Endothelial cell of umbilical vein (primary cell): ENCODE results near the gene FHIT. TPM values are rescaled to one million over a fixed set of nuclear protein-coding genes. Genes with fewer than 3 reads are reported as not detected.

Experiments
- BruUV-seq: library from RNA; stranded (reverse); fragments of 400-500 nt; replicated peaks from 2 replicates; lab custom pipeline; 2021; lab: Mats Ljungman, UMichigan
- CTCF ChIA-PET: fragments of 300-600, 350-600 bp; sonication (Branson Sonifier 250); formaldehyde crosslinking; loops from one replicate; lab custom pipeline; 2021; ENCODE audit warnings: antibody characterized with exemption, inconsistent platforms; lab: Charles Lee
- POLR2A ChIA-PET: fragments of 300-600, 350-600 bp; sonication (Branson Sonifier 250); formaldehyde crosslinking; loops from one replicate; lab custom pipeline; 2021; ENCODE audit warnings: antibody characterized with exemption, inconsistent platforms; lab: Charles Lee
- DNase-seq: peaks from one replicate; pipeline ENCODE4 v3.0.0-alpha.2; 2011; ENCODE audit warnings: low read depth, low spot score
- FAIRE-seq: peaks from 2 replicates; lab custom pipeline; 2011; peaks lifted over from hg19 to GRCh38; lab: Jason Lieb, UNC
- H2AFZ ChIP-seq: 2 replicates; pipeline ENCODE4 v1.6.0; 2012; ENCODE audit warnings: low read depth, low read length, control low read depth, inconsistent platforms
- H3K27ac ChIP-seq: 2 replicates; pipeline ENCODE4 v1.5.1; 2011; ENCODE audit warnings: low read depth, mild to moderate bottlenecking, control low read depth, low read length, moderate library complexity; ENCODE audit not compliant: insufficient read depth
- H3K27me3 ChIP-seq, 2 experiments: 2 replicates each; pipeline versions ENCODE4 v1.6.0 to v1.6.1; 2011; ENCODE audit warnings: low read length in 2 of 2, mixed read lengths in 1 of 2; ENCODE audit not compliant: control insufficient read depth in 2 of 2, insufficient read depth in 2 of 2
- H3K36me3 ChIP-seq, 2 experiments: 2 replicates in 1 of 2; 3 replicates in 1 of 2; pipeline ENCODE4 v1.5.1; 2011; ENCODE audit warnings: low read length in 2 of 2, mild to moderate bottlenecking in 1 of 2, moderate library complexity in 1 of 2; ENCODE audit not compliant: control insufficient read depth in 2 of 2, insufficient read depth in 2 of 2; ENCODE audit errors: extremely low read depth in 1 of 2
- H3K4me1 ChIP-seq: 3 replicates; pipeline ENCODE4 v1.5.1; 2011; ENCODE audit warnings: mild to moderate bottlenecking, low read length; ENCODE audit not compliant: control insufficient read depth, insufficient read depth; ENCODE audit errors: extremely low read depth
- H3K4me2 ChIP-seq: 2 replicates; pipeline ENCODE4 v1.6.1; 2011; ENCODE audit warnings: low read length, control low read depth, mixed read lengths; ENCODE audit not compliant: insufficient read depth
- H3K4me3 ChIP-seq, 3 experiments: fragments of 200-600 bp in 1 of 3; sonication (generic), shearing (Covaris generic) in 1 of 3; replicated peaks in 1 of 3; 2 replicates each; pipeline ENCODE4 v1.5.1; 2011 to 2016; ENCODE audit warnings: control low read depth in 3 of 3, low read length in 3 of 3, mild to moderate bottlenecking in 2 of 3, inconsistent platforms in 1 of 3, low read depth in 1 of 3, moderate library complexity in 1 of 3; ENCODE audit not compliant: insufficient read depth in 1 of 3
- H3K79me2 ChIP-seq: 2 replicates; pipeline ENCODE4 v1.6.0; 2012; ENCODE audit warnings: low read length, inconsistent platforms; ENCODE audit not compliant: control insufficient read depth, insufficient read depth
- H3K9ac ChIP-seq: replicated peaks from 2 replicates; pipeline ENCODE3; 2011; ENCODE audit warnings: low read length, control low read depth; ENCODE audit not compliant: insufficient read depth; ENCODE audit errors: extremely low read depth
- H3K9me1 ChIP-seq: replicated peaks from 3 replicates; pipeline ENCODE4 v1.6.0; 2011; ENCODE audit warnings: mild to moderate bottlenecking, low read length; ENCODE audit not compliant: control insufficient read depth, insufficient read depth; ENCODE audit errors: extremely low read depth
- H3K9me3 ChIP-seq: replicated peaks from 2 replicates; pipeline ENCODE4 v1.5.1; 2012; ENCODE audit warnings: low read length, inconsistent platforms; ENCODE audit not compliant: control insufficient read depth, insufficient read depth
- H4K20me1 ChIP-seq: replicated peaks from 2 replicates; pipeline ENCODE3; 2011; ENCODE audit warnings: mild to moderate bottlenecking, low read length; ENCODE audit not compliant: control insufficient read depth, insufficient read depth; ENCODE audit errors: extremely low read depth
- EZH2 ChIP-seq: IDR thresholded peaks from 2 replicates; pipeline ENCODE4 v1.6.1; 2012; ENCODE audit warnings: borderline replicate concordance, low read depth, mild to moderate bottlenecking, moderate library complexity, low read length, inconsistent platforms; ENCODE audit not compliant: severe bottlenecking
- FOS ChIP-seq: IDR thresholded peaks from 2 replicates; pipeline ENCODE4 v1.6.1; 2011; ENCODE audit warnings: mild to moderate bottlenecking, low read length, moderate library complexity, borderline replicate concordance; ENCODE audit not compliant: insufficient read depth
- GATA2 ChIP-seq: IDR thresholded peaks from 2 replicates; pipeline ENCODE4 v1.7.0; 2011; ENCODE audit warnings: low read depth, mild to moderate bottlenecking, moderate library complexity, mixed read lengths, low read length; ENCODE audit not compliant: insufficient read length, insufficient read depth
- JUN ChIP-seq: IDR thresholded peaks from 2 replicates; pipeline ENCODE4 v1.6.1; 2011; ENCODE audit warnings: borderline replicate concordance, low read depth; ENCODE audit not compliant: insufficient read length, insufficient read depth
- MYC ChIP-seq: IDR thresholded peaks from one replicate; pipeline ENCODE4 v1.6.1; 2011; ENCODE audit warnings: mild to moderate bottlenecking, low read depth, low read length
- POLR2A ChIP-seq: IDR thresholded peaks from 2 replicates; pipeline ENCODE4 v1.6.1; 2012; ENCODE audit warnings: low read depth, mild to moderate bottlenecking, control low read depth, low read length
- POLR2AphosphoS5 ChIP-seq: IDR thresholded peaks from 2 replicates; pipeline ENCODE4 v1.6.1; 2012; ENCODE audit warnings: low read depth, mild to moderate bottlenecking, control low read depth, low read length, moderate library complexity; ENCODE audit not compliant: insufficient read depth
- dilution Hi-C: fragments of 300-500 bp; cut with MboI; formaldehyde crosslinking; loops from one replicate; pipeline ENCODE4 v1.15.0; 2019; ENCODE audit warnings: low sequenced_read_pairs; ENCODE audit not compliant: extremely low pct_ligation_motif_present
- intact Hi-C: fragments of 100-400 bp; cut with micrococcal nuclease; formaldehyde crosslinking; loops from one replicate; pipeline ENCODE4 v1.10.0; 2022
- polyA plus RNA-seq, 4 experiments: library from polyadenylated mRNA; depleted of rRNA in 3 of 4; stranded (reverse) in 3 of 4; unstranded in 1 of 4; fragments of >200 nt; gene quantifications; 2 replicates each; pipeline versions ENCODE4 v1.2.1 to v1.2.3, GENCODE V29; 2011 to 2012; ENCODE audit warnings: missing spikeins in 1 of 4
- total RNA-seq: library from RNA; stranded (reverse); gene quantifications from 2 replicates; pipeline ENCODE4 v1.2.3, GENCODE V29; 2021
- TF ChIP-seq, protein P1 (sequence below): IDR thresholded peaks from 2 replicates; pipeline ENCODE4 v1.6.1; 2011; ENCODE audit not compliant: insufficient read depth, insufficient read length
- TF ChIP-seq, protein P2 (sequence below), 2 donors: IDR thresholded peaks; 1 replicate in 1 of 2; 2 replicates in 1 of 2; pipeline ENCODE4 v1.5.1; 2011; ENCODE audit warnings: low read length in 2 of 2, mild to moderate bottlenecking in 2 of 2, moderate library complexity in 2 of 2, control low read depth in 1 of 2, inconsistent platforms in 1 of 2, low read depth in 1 of 2; ENCODE audit not compliant: insufficient read depth in 1 of 2; ENCODE audit errors: extremely low read depth in 1 of 2

FHIT gene
- total and polyA plus RNA-seq, 2 donors (not counting 3 experiments of a cell fraction or from before 2014, with no cell fraction given), result 0.47 to 2.2 TPM

DNA sequence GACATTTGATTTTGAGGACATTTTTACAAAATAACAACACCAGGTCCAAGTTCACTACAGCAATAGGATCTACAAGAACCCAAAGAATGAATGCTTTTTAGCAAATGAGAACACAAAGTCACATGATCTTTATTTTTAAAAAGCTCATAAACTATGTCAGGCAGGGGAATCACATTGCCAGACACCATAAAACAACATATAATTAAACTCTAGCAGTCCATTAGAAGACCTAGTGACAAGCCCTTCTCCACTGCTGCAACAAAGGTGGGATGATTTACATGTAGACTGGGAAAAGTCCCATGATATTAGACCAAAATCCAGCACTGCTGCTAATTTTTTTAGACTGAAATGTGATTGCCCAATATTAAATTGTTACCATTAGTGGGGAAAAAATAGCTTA is 92.6 kb downstream of the FHIT start:
- CTCF ChIA-PET, result no interaction called here
- dilution Hi-C loops, result no loop called here

More for the DNA sequence above, 92.6 kb downstream of the FHIT start:
- no peaks in the 10 kb centered on the region for H3K79me2 ChIP-seq
- H3K36me3 ChIP-seq, result no peaks in the 10 kb centered on the region
- H3K9ac ChIP-seq, result no peak overlapping the region
- H3K9me3 ChIP-seq, result no peaks in the 10 kb centered on the region
- no peak overlapping the region for H3K27ac ChIP-seq
- DNase-seq (no peak), FAIRE-seq (no peak)
- intact Hi-C loops, result no loop called here
- H3K27me3 ChIP-seq, result no peaks in the 10 kb centered on the region
- H2AFZ ChIP-seq, result no peak overlapping the region
- H3K4me3 ChIP-seq, result no peak overlapping the region
- no peaks in the 10 kb centered on the region for H4K20me1 ChIP-seq
- TF ChIP-seq MYC (no peak), POLR2A (no peak), FOS (no peak), JUN (no peak), EZH2 (no peak), POLR2AphosphoS5 (no peak), GATA2 (no peak)
- TF ChIP-seq, protein P1, sequence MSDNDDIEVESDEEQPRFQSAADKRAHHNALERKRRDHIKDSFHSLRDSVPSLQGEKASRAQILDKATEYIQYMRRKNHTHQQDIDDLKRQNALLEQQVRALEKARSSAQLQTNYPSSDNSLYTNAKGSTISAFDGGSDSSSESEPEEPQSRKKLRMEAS, result no peak
- TF ChIP-seq, protein P2, sequence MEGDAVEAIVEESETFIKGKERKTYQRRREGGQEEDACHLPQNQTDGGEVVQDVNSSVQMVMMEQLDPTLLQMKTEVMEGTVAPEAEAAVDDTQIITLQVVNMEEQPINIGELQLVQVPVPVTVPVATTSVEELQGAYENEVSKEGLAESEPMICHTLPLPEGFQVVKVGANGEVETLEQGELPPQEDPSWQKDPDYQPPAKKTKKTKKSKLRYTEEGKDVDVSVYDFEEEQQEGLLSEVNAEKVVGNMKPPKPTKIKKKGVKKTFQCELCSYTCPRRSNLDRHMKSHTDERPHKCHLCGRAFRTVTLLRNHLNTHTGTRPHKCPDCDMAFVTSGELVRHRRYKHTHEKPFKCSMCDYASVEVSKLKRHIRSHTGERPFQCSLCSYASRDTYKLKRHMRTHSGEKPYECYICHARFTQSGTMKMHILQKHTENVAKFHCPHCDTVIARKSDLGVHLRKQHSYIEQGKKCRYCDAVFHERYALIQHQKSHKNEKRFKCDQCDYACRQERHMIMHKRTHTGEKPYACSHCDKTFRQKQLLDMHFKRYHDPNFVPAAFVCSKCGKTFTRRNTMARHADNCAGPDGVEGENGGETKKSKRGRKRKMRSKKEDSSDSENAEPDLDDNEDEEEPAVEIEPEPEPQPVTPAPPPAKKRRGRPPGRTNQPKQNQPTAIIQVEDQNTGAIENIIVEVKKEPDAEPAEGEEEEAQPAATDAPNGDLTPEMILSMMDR (IDR thresholded peaks at IDR 0.05; ENCODE audit: extremely low read depth in 1 of 2, insufficient read depth in 1 of 2, low read depth in 1 of 2, low read length in 2 of 2), result no peak
- POLR2A ChIA-PET, result no interaction called here
- H3K4me2 ChIP-seq, result no peak overlapping the region
- BruUV-seq, result no TSS peak
- H3K4me1 ChIP-seq, result no peaks in the 10 kb centered on the region
- H3K9me1 ChIP-seq, result no peaks in the 10 kb centered on the region
